ENCODE data around the gene SMDT1. TPM values are rescaled to one million over a fixed set of nuclear protein-coding genes. Genes with fewer than 3 reads are reported as not detected.
A peak's percentile ranks its signal among the peaks of the same experiment; 100 is the strongest.
"Not testable (repeated sequence)": the region's sequence is repeated elsewhere in the genome, so short reads cannot be mapped to it uniquely, and the experiment has no call there.

Gene SMDT1
- total RNA-seq, 2 experiments from 2014 or later = 23.0 to 114 TPM

DNA sequence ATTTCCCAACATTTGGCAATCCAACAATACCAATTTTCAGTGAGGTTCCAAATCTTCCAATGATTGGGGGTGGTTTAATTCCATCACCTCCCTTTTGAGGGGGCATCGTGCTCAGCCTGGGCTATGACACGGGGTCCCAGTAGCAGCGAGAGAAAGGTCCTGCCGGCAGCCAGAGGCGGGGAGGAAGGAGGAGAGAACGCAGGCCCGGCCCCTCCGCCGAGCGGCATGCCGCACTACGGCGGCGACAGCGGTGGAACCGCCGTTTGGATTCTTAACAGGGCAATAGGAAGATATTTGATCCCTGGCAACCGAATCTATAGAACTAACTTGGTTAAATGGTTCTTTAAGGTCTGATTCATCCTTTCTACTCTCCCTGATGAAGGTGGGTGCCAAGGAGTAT, 29.3 kb downstream of the SMDT1 start:
- POLR2A ChIA-PET = no interaction called here
- CTCF ChIA-PET (ENCODE audit: unreplicated experiment) = no interaction called here
- no peaks in the 10 kb centered on the region for H3K9me2 ChIP-seq (ENCODE audit: insufficient read depth, low read length)
- peaks cover 10% of the 10 kb centered on the region; the same call in 1 of the 2 replicates for H3K36me3 ChIP-seq (ENCODE audit: insufficient read depth, low read length)
- no peak overlapping the region for H3K27ac ChIP-seq (ENCODE audit: low read depth, low read length, poor library complexity, severe bottlenecking)
- no peak for TF ChIP-seq EZH2phosphoT487 (IDR thresholded peaks at IDR 0.05; ENCODE audit: borderline replicate concordance, low read depth, low read length)
- TF ChIP-seq, protein P1, sequence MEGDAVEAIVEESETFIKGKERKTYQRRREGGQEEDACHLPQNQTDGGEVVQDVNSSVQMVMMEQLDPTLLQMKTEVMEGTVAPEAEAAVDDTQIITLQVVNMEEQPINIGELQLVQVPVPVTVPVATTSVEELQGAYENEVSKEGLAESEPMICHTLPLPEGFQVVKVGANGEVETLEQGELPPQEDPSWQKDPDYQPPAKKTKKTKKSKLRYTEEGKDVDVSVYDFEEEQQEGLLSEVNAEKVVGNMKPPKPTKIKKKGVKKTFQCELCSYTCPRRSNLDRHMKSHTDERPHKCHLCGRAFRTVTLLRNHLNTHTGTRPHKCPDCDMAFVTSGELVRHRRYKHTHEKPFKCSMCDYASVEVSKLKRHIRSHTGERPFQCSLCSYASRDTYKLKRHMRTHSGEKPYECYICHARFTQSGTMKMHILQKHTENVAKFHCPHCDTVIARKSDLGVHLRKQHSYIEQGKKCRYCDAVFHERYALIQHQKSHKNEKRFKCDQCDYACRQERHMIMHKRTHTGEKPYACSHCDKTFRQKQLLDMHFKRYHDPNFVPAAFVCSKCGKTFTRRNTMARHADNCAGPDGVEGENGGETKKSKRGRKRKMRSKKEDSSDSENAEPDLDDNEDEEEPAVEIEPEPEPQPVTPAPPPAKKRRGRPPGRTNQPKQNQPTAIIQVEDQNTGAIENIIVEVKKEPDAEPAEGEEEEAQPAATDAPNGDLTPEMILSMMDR (conservative IDR thresholded peaks at IDR 0.05; ENCODE audit: low read length) = no peak
- H3K4me1 ChIP-seq (ENCODE audit: insufficient read depth, low read length, poor library complexity, severe bottlenecking) = no peaks in the 10 kb centered on the region
- intact Hi-C loops (cut with micrococcal nuclease; ENCODE audit: unreplicated experiment) = no loop called here
- H3K4me2 ChIP-seq (ENCODE audit: low read length) = no peak overlapping the region
- no peaks in the 10 kb centered on the region for H4K20me1 ChIP-seq (ENCODE audit: insufficient read depth, low read length)
- no peak overlapping the region for H3K4me3 ChIP-seq (ENCODE audit: low read depth, low read length, poor library complexity, severe bottlenecking)
- no peaks in the 10 kb centered on the region for H3K79me2 ChIP-seq (ENCODE audit: insufficient read depth, low read depth, low read length)
- BruUV-seq (replicated peaks) = no TSS peak
- no peak for DNase-seq (ENCODE audit: low spot score)
- H2AFZ ChIP-seq (ENCODE audit: low read length) = no peak overlapping the region
- peaks cover 20% of the 10 kb centered on the region for H3K9me3 ChIP-seq (ENCODE audit: low read length)

DNA sequence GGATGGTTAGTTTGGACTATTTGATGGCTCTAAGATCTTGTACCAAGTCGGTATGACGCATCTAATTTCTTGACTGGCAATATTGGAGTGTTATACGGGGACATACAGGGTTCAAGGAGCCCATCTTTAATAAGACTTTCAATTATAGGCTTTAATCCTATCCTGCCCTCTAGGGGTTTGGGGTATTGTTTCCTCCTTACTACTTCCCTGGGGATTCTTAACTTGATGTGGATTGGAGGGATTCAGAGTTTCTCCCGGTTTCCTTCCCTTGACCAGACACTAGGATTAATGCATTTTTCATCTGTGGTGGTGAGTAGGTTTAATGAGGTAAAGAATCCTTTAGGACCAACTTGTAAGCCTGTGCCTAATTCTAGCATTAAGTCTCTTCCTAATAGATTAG, 32.3 kb downstream of the SMDT1 start:
- no peaks in the 10 kb centered on the region for H3K79me2 ChIP-seq (ENCODE audit: insufficient read depth, low read depth, low read length)
- no peak overlapping the region for H3K27ac ChIP-seq (ENCODE audit: low read depth, low read length, poor library complexity, severe bottlenecking)
- H3K4me3 ChIP-seq (ENCODE audit: low read depth, low read length, poor library complexity, severe bottlenecking) = no peak overlapping the region
- POLR2A ChIA-PET = interaction anchor here (0.6 kb wide), 1 partner anchor 81 kb away, joined by 3 read pairs; no protein-coding TSS in a partner anchor
- no peaks in the 10 kb centered on the region for H4K20me1 ChIP-seq (ENCODE audit: insufficient read depth, low read length)
- TF ChIP-seq, protein P1 (conservative IDR thresholded peaks at IDR 0.05; ENCODE audit: low read length) = no peak
- no peak for TF ChIP-seq EZH2phosphoT487 (IDR thresholded peaks at IDR 0.05; ENCODE audit: borderline replicate concordance, low read depth, low read length)
- no TSS peak for BruUV-seq (replicated peaks)
- intact Hi-C loops (cut with micrococcal nuclease; ENCODE audit: unreplicated experiment) = loop anchor here (5.0 kb wide), 1 partner anchor 144 kb away; the partner anchor contains the start of gene SEPTIN3
- H3K4me1 ChIP-seq (ENCODE audit: insufficient read depth, low read length, poor library complexity, severe bottlenecking) = no peaks in the 10 kb centered on the region
- peaks cover 6% of the 10 kb centered on the region for H3K36me3 ChIP-seq (ENCODE audit: insufficient read depth, low read length)
- CTCF ChIA-PET (ENCODE audit: unreplicated experiment) = no interaction called here
- H2AFZ ChIP-seq (ENCODE audit: low read length) = no peak overlapping the region
- DNase-seq (ENCODE audit: low spot score) = no peak
- H3K4me2 ChIP-seq (ENCODE audit: low read length) = no peak overlapping the region
- H3K9me2 ChIP-seq (ENCODE audit: insufficient read depth, low read length) = no peaks in the 10 kb centered on the region
- peaks cover 17% of the 10 kb centered on the region for H3K9me3 ChIP-seq (ENCODE audit: low read length)

DNA sequence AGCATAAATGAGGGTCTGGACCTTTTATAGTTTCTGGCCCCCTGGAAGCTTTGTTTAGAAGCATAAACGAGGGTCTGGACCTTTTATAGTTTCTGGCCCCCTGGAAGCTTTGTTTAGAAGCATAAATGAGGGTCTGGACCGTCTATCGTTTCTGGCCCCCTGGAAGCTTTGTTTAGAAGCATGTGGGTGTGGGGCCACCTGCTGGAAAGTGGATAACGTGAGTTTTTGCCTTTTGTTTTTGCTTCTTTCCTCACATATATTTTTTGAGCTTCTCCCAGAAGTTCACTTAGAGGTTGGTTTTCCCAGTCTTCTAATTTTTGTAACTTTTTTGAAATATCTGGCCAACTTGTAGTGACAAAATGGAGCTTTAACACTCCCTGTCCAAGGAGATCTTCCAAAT, 33.3 kb downstream of the SMDT1 start:
- H2AFZ ChIP-seq (ENCODE audit: low read length); BruUV-seq (replicated peaks); H3K27ac ChIP-seq (ENCODE audit: low read depth, low read length, poor library complexity, severe bottlenecking); H3K4me3 ChIP-seq (ENCODE audit: low read depth, low read length, poor library complexity, severe bottlenecking); H3K9me2 ChIP-seq (ENCODE audit: insufficient read depth, low read length); H3K4me2 ChIP-seq (ENCODE audit: low read length); H4K20me1 ChIP-seq (ENCODE audit: insufficient read depth, low read length); POLR2A ChIA-PET; CTCF ChIA-PET (ENCODE audit: unreplicated experiment); H3K79me2 ChIP-seq (ENCODE audit: insufficient read depth, low read depth, low read length); H3K4me1 ChIP-seq (ENCODE audit: insufficient read depth, low read length, poor library complexity, severe bottlenecking): not testable (repeated sequence)
- Histone ChIP-seq H3K36me3 (ENCODE audit: insufficient read depth, low read length) (peaks cover 11% of the 10 kb centered on the region), H3K9me3 (ENCODE audit: low read length) (peaks cover 23% of the 10 kb centered on the region)
- peak; percentile 43 for DNase-seq (ENCODE audit: low spot score)
- TF ChIP-seq, protein P1 (conservative IDR thresholded peaks at IDR 0.05; ENCODE audit: low read length) = peak; percentile 63
- intact Hi-C loops (cut with micrococcal nuclease; ENCODE audit: unreplicated experiment) = loop anchor here (5.0 kb wide), 1 partner anchor 145 kb away; the partner anchor contains the start of gene SEPTIN3
